Endodermal cell (in vitro differentiated cells): ENCODE data around the gene ERC1. TPM values are rescaled to one million over a fixed set of nuclear protein-coding genes. Genes with fewer than 3 reads are reported as not detected.
A peak's percentile ranks its signal among the peaks of the same experiment; 100 is the strongest.

Experiments
- DNase-seq: peaks from one replicate; pipeline ENCODE4 v3.0.0-alpha.2; 2017
- H3K27ac ChIP-seq: 2 replicates; pipeline ENCODE4 v1.5.1; 2013; ENCODE audit warnings: mild to moderate bottlenecking, low read depth, low read length, moderate library complexity
- H3K27me3 ChIP-seq: 2 replicates; pipeline ENCODE4 v1.6.1; 2013; ENCODE audit warnings: mild to moderate bottlenecking, low read length, moderate library complexity; ENCODE audit not compliant: insufficient read depth, control insufficient read depth, poor library complexity, severe bottlenecking
- H3K36me3 ChIP-seq: 2 replicates; pipeline ENCODE4 v1.7.0; 2013; ENCODE audit warnings: mild to moderate bottlenecking, low read length, moderate library complexity; ENCODE audit not compliant: control insufficient read depth, insufficient read depth
- H3K4me1 ChIP-seq: one replicate; pipeline ENCODE4 v1.7.0; 2013; ENCODE audit warnings: low read length; ENCODE audit not compliant: control insufficient read depth, insufficient read depth
- H3K4me3 ChIP-seq: 2 replicates; pipeline ENCODE4 v1.5.1; 2013; ENCODE audit warnings: mild to moderate bottlenecking, low read length, moderate library complexity
- H3K9ac ChIP-seq: 2 replicates; pipeline ENCODE4 v1.6.1; 2013; ENCODE audit warnings: mild to moderate bottlenecking, low read length, moderate library complexity; ENCODE audit not compliant: poor library complexity, severe bottlenecking; ENCODE audit errors: extremely low read depth
- H3K9me3 ChIP-seq: 2 replicates; pipeline ENCODE4 v1.6.1; 2013; ENCODE audit warnings: mild to moderate bottlenecking, low read length, moderate library complexity; ENCODE audit not compliant: control insufficient read depth
- H3K27ac Mint-ChIP-seq: 2 replicates; pipeline ENCODE4 v1.8.0; 2020; ENCODE audit warnings: mixed read lengths
- H3K27me3 Mint-ChIP-seq: 2 replicates; pipeline ENCODE4 v1.8.0; 2021; ENCODE audit warnings: mild to moderate bottlenecking, mixed read lengths; ENCODE audit not compliant: insufficient read depth
- H3K36me3 Mint-ChIP-seq: 2 replicates; pipeline ENCODE4 v1.8.0; 2020; ENCODE audit warnings: low read depth, mixed read lengths
- H3K4me1 Mint-ChIP-seq: 2 replicates; pipeline ENCODE4 v1.8.0; 2020; ENCODE audit warnings: mixed read lengths
- H3K4me3 Mint-ChIP-seq: 2 replicates; pipeline ENCODE4 v1.8.0; 2020; ENCODE audit warnings: mild to moderate bottlenecking, moderate library complexity, mixed read lengths
- H3K9me3 Mint-ChIP-seq: 2 replicates; pipeline ENCODE4 v1.8.0; 2020; ENCODE audit warnings: mild to moderate bottlenecking, mixed read lengths
- CTCF ChIP-seq: fragments of 200-600 bp; sonication (generic); conservative IDR thresholded peaks from 2 replicates; pipeline ENCODE4 v1.5.0; 2021; ENCODE audit warnings: antibody characterized with exemption, mild to moderate bottlenecking
- WGBS, 2 experiments: methylation state at CpG; one replicate each; pipeline versions ENCODE4 v1.1.5 to v1.1.7; 2013; ENCODE audit warnings: missing lambda C conversion rate in 2 of 2, mixed read lengths in 1 of 2; ENCODE audit not compliant: insufficient coverage in 1 of 2, insufficient read length in 1 of 2; 5-methylcytosine and 5-hydroxymethylcytosine counted together
- total RNA-seq, 2 donors: library from RNA; stranded (reverse); fragmentation: NEBNext Ultra II Directional in 1 of 2; extraction: Animal tissue kit (Norgen Biotek cat#: 25700) in 1 of 2; gene quantifications; 2 replicates in 1 of 2; 3 replicates in 1 of 2; pipeline ENCODE4 v1.2.1, GENCODE V29; 2021

The ERC1 gene
- total RNA-seq, 2 donors from 2014 or later = 60.6 to 159 TPM

GRCh38 chr12:1471224-1471623, 480.2 kb downstream of the ERC1 start:
- no peaks in the 10 kb centered on the region for H3K27me3 ChIP-seq
- H3K36me3 Mint-ChIP-seq = peaks cover 22% of the 10 kb centered on the region
- no peaks in the 10 kb centered on the region for H3K36me3 ChIP-seq
- no peak for DNase-seq
- H3K9me3 Mint-ChIP-seq = peaks cover under 1% of the 10 kb centered on the region
- H3K9ac ChIP-seq = no peak overlapping the region
- H3K4me1 Mint-ChIP-seq = peaks cover 25% of the 10 kb centered on the region
- no peak overlapping the region for H3K4me3 ChIP-seq
- no peaks in the 10 kb centered on the region for H3K9me3 ChIP-seq
- no peaks in the 10 kb centered on the region for H3K27me3 Mint-ChIP-seq
- peaks cover 12% of the 10 kb centered on the region for H3K4me1 ChIP-seq
- H3K27ac Mint-ChIP-seq = no peak overlapping the region
- no peak overlapping the region for H3K27ac ChIP-seq
- TF ChIP-seq CTCF = no peak
- 95 to 97% methylated on average over 5 to 6 of the region's 6 CpGs for WGBS, 2 experiments
- no peak overlapping the region for H3K4me3 Mint-ChIP-seq

DNA sequence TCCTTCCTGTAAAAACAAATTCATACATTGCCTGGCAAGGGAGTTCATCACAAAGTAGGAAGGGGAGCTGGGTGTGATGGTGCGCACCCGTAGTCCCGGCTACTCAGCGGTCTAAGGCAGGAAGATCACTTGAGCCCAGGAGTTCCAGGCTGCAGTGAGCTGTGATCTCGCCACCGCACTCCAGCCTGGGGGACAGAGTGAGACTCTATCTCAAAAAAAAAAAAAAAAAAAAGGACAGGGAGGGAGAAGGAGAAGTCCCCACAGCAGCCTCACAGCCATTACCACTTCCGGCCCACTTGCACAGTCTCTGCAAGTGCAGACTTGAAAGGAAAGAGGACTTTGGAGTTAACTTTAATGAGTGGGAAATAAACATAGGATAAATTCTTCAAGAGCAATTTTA, 482.4 kb downstream of the ERC1 start:
- Mint-ChIP-seq H3K4me1 (peaks cover 12% of the 10 kb centered on the region), H3K9me3 (no peaks in the 10 kb centered on the region), H3K36me3 (peaks cover 32% of the 10 kb centered on the region), H3K27ac (no peak overlapping the region), H3K4me3 (no peak overlapping the region), H3K27me3 (no peaks in the 10 kb centered on the region)
- TF ChIP-seq CTCF = no peak
- DNase-seq = peak; percentile 38
- H3K27me3 ChIP-seq = no peaks in the 10 kb centered on the region
- H3K9me3 ChIP-seq = no peaks in the 10 kb centered on the region
- whole genome bisulfite sequencing, 2 experiments = 93% methylated on average over 7 of the region's 7 CpGs; no CpG with 5 or more reads in 1 of the 2 experiments
- H3K27ac ChIP-seq = no peak overlapping the region
- H3K4me3 ChIP-seq = no peak overlapping the region
- no peak overlapping the region for H3K9ac ChIP-seq
- H3K36me3 ChIP-seq = no peaks in the 10 kb centered on the region
- peaks cover 4% of the 10 kb centered on the region for H3K4me1 ChIP-seq

DNA sequence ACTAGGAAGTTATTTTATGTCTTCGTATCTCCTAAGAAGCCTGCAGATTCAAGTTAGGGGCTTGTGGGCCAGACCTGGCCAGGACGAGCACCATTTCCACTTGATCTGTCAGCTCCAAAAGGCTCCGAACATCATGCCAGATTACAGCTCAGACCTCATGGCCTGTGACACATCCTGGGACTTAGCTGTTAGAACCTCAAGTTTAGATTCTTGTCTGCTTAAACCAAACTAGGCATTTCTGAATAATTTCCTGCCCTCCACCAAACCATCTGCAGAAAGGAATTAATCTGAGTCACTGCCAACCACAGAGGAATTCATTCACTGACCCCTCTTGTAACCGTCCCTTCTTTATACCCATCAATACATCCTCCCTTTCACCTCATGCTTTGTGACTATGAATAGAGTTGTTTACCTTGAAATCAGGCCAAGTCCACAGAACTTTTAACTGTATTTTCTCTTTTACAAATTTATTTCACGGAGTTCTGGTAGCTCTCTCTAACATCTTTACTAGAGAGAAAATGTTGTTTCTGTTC, 483.1 kb downstream of the ERC1 start:
- Histone ChIP-seq H3K9me3 (no peaks in the 10 kb centered on the region), H3K4me3 (no peak overlapping the region), H3K4me1 (peaks cover under 1% of the 10 kb centered on the region), H3K9ac (no peak overlapping the region), H3K27me3 (no peaks in the 10 kb centered on the region), H3K36me3 (no peaks in the 10 kb centered on the region), H3K27ac (peak overlapping the region; percentile 47)
- no peak overlapping the region for H3K4me3 Mint-ChIP-seq
- DNase-seq = peak; percentile 52
- no peaks in the 10 kb centered on the region for H3K27me3 Mint-ChIP-seq
- TF ChIP-seq CTCF = no peak
- no peaks in the 10 kb centered on the region for H3K9me3 Mint-ChIP-seq
- WGBS, 2 experiments = 83 to 87% methylated on average over 3 to 5 of the region's 5 CpGs
- H3K27ac Mint-ChIP-seq = no peak overlapping the region
- H3K4me1 Mint-ChIP-seq = peaks cover 6% of the 10 kb centered on the region
- peaks cover 32% of the 10 kb centered on the region for H3K36me3 Mint-ChIP-seq
